ENCODE data around the gene TMEM256. TPM values are rescaled to one million over a fixed set of nuclear protein-coding genes. Genes with fewer than 3 reads are reported as not detected.

Gene TMEM256
- total RNA-seq, 1 experiment from 2014 or later, result 40.2 TPM

- H3K36me3 Mint-ChIP-seq (ENCODE audit: insufficient read depth, unreplicated experiment), result peaks cover 6% of the 10 kb centered on the region
- H3K27me3 ChIP-seq (replicated peaks; ENCODE audit: control insufficient read depth, insufficient read depth, low read length), result no peaks in the 10 kb centered on the region
- no TSS peak for BruUV-seq (replicated peaks)
- no peaks in the 10 kb centered on the region for H3K27me3 Mint-ChIP-seq (ENCODE audit: insufficient read depth, unreplicated experiment)
- POLR2A ChIA-PET, result interaction anchor here (0.5 kb wide), 1 partner anchor 9 kb away, joined by 5 read pairs; no protein-coding TSS in a partner anchor
- no peaks in the 10 kb centered on the region for H3K9me3 Mint-ChIP-seq (ENCODE audit: unreplicated experiment)
- intact Hi-C loops (cut with micrococcal nuclease; ENCODE audit: unreplicated experiment), result no loop called here
- CTCF ChIA-PET, result interaction anchor here (0.6 kb wide), 1 partner anchor 29 kb away, joined by 3 read pairs; no protein-coding TSS in a partner anchor
- H3K4me3 Mint-ChIP-seq (ENCODE audit: unreplicated experiment), result peak within 1 kb of the TSS; percentile 29
- no peaks in the 10 kb centered on the region for H3K36me3 ChIP-seq (ENCODE audit: control insufficient read depth, insufficient read depth, low read length)
- H3K4me1 Mint-ChIP-seq (ENCODE audit: low read depth, unreplicated experiment), result peaks cover 8% of the 10 kb centered on the region
- no peaks in the 10 kb centered on the region for H3K4me1 ChIP-seq
- H3K9me3 ChIP-seq, result no peaks in the 10 kb centered on the region
- no peak within 1 kb of the TSS for H3K4me3 ChIP-seq (ENCODE audit: low read depth, low read length)
- H3K27ac Mint-ChIP-seq (ENCODE audit: unreplicated experiment), result no peak within 1 kb of the TSS
- no peak for DNase-seq
- TF ChIP-seq, protein P1, sequence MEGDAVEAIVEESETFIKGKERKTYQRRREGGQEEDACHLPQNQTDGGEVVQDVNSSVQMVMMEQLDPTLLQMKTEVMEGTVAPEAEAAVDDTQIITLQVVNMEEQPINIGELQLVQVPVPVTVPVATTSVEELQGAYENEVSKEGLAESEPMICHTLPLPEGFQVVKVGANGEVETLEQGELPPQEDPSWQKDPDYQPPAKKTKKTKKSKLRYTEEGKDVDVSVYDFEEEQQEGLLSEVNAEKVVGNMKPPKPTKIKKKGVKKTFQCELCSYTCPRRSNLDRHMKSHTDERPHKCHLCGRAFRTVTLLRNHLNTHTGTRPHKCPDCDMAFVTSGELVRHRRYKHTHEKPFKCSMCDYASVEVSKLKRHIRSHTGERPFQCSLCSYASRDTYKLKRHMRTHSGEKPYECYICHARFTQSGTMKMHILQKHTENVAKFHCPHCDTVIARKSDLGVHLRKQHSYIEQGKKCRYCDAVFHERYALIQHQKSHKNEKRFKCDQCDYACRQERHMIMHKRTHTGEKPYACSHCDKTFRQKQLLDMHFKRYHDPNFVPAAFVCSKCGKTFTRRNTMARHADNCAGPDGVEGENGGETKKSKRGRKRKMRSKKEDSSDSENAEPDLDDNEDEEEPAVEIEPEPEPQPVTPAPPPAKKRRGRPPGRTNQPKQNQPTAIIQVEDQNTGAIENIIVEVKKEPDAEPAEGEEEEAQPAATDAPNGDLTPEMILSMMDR (IDR thresholded peaks at IDR 0.05; ENCODE audit: insufficient read depth in 1 of 2, low read depth in 1 of 2, low read length in 1 of 2, severe bottlenecking in 1 of 2, unreplicated experiment in 1 of 2), result no peak
These were observed 3.8 kb upstream of the TMEM256 start, which contains the start of gene NLGN2 for GRCh38 chr17:7407485-7408251. NLGN2 (plus strand) TSS chr17:7407845; CDS start chr17:7408256, 411 bp downstream.

DNA sequence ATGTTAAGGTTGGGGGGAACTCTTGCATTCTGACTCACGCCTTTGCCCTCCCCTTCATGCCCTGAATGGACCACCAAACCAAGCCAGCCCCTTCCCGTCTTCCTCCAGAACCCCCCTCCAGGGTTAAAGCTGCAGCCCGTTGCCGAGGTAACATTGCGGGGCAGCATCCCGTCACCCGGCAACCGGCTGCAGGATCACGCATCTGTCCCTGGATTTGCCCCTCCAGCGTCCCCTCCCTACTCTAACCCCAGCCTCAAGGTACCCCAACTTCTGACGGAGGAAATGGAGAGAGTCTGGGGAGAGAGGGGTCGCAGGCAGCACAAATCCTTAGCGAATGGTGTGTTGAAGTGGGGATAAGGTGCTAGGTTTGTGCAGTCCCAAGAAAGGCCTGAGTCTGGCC is 3.2 kb upstream of the TMEM256 start:
- no peak for DNase-seq
- peak overlapping the region; percentile 29 for H3K4me3 Mint-ChIP-seq (ENCODE audit: unreplicated experiment)
- no TSS peak for BruUV-seq (replicated peaks)
- POLR2A ChIA-PET, result interaction anchor here (0.5 kb wide), 1 partner anchor 8 kb away, joined by 5 read pairs; no protein-coding TSS in a partner anchor
- H3K9me3 Mint-ChIP-seq (ENCODE audit: unreplicated experiment), result no peaks in the 10 kb centered on the region
- no peak overlapping the region for H3K4me3 ChIP-seq (ENCODE audit: low read depth, low read length)
- H3K36me3 ChIP-seq (ENCODE audit: control insufficient read depth, insufficient read depth, low read length), result no peaks in the 10 kb centered on the region
- no peaks in the 10 kb centered on the region for H3K4me1 ChIP-seq
- CTCF ChIA-PET, result interaction anchor here (0.6 kb wide), 1 partner anchor 29 kb away, joined by 3 read pairs; no protein-coding TSS in a partner anchor
- H3K36me3 Mint-ChIP-seq (ENCODE audit: insufficient read depth, unreplicated experiment), result peaks cover 6% of the 10 kb centered on the region
- H3K9me3 ChIP-seq, result no peaks in the 10 kb centered on the region
- no peak overlapping the region for H3K27ac Mint-ChIP-seq (ENCODE audit: unreplicated experiment)
- peaks cover 8% of the 10 kb centered on the region for H3K4me1 Mint-ChIP-seq (ENCODE audit: low read depth, unreplicated experiment)
- TF ChIP-seq, protein P1 (IDR thresholded peaks at IDR 0.05; ENCODE audit: insufficient read depth in 1 of 2, low read depth in 1 of 2, low read length in 1 of 2, severe bottlenecking in 1 of 2, unreplicated experiment in 1 of 2), result no peak
- H3K27me3 ChIP-seq (replicated peaks; ENCODE audit: control insufficient read depth, insufficient read depth, low read length), result no peaks in the 10 kb centered on the region
- no peaks in the 10 kb centered on the region for H3K27me3 Mint-ChIP-seq (ENCODE audit: insufficient read depth, unreplicated experiment)
- intact Hi-C loops (cut with micrococcal nuclease; ENCODE audit: unreplicated experiment), result no loop called here

DNA sequence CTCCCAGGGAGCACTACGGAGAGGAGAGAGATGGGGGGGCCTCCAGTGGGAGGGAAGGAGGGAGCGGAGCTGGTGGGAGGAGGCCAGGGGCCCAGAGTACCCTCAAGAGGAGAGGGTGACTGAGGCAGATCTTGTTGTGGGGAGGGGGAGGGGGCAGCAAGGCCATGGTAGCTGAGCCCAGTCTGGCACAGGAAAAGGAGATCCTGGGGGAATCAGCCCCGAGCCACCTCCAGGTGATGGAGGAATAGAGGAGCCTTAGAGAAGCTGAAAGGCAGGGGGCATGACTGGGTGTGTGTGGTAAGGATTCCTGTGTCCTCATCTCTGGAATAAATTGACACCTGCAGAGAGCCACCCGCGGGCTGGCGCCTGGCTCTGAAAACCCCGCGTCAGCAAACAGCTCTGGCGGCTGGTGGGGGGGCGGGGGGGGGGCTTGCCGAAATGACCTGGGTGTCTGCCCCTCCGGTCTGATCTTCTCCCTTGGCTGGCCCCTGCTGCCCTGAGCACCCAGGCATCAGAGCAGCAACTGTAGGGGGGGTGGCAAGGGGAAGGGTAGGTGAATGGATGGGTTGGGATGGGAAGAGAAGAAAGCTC is 2.4 kb upstream of the TMEM256 start:
- intact Hi-C loops (cut with micrococcal nuclease; ENCODE audit: unreplicated experiment), result no loop called here
- H3K9me3 ChIP-seq, result no peaks in the 10 kb centered on the region
- POLR2A ChIA-PET, result no interaction called here
- peak overlapping the region; percentile 20 for H3K27ac Mint-ChIP-seq (ENCODE audit: unreplicated experiment)
- H3K27me3 Mint-ChIP-seq (ENCODE audit: insufficient read depth, unreplicated experiment), result no peaks in the 10 kb centered on the region
- TF ChIP-seq, protein P1 (IDR thresholded peaks at IDR 0.05; ENCODE audit: insufficient read depth in 1 of 2, low read depth in 1 of 2, low read length in 1 of 2, severe bottlenecking in 1 of 2, unreplicated experiment in 1 of 2), result no peak
- H3K27me3 ChIP-seq (replicated peaks; ENCODE audit: control insufficient read depth, insufficient read depth, low read length), result no peaks in the 10 kb centered on the region
- no peak overlapping the region for H3K4me3 Mint-ChIP-seq (ENCODE audit: unreplicated experiment)
- CTCF ChIA-PET, result interaction anchor here (0.6 kb wide), 1 partner anchor 53 kb away, joined by 3 read pairs; no protein-coding TSS in a partner anchor
- no peaks in the 10 kb centered on the region for H3K4me1 ChIP-seq
- no peaks in the 10 kb centered on the region for H3K36me3 ChIP-seq (ENCODE audit: control insufficient read depth, insufficient read depth, low read length)
- H3K4me3 ChIP-seq (ENCODE audit: low read depth, low read length), result no peak overlapping the region
- no peak for DNase-seq
- H3K4me1 Mint-ChIP-seq (ENCODE audit: low read depth, unreplicated experiment), result peaks cover 8% of the 10 kb centered on the region
- H3K9me3 Mint-ChIP-seq (ENCODE audit: unreplicated experiment), result no peaks in the 10 kb centered on the region
- no TSS peak for BruUV-seq (replicated peaks)
- peaks cover 6% of the 10 kb centered on the region for H3K36me3 Mint-ChIP-seq (ENCODE audit: insufficient read depth, unreplicated experiment)

Measured in Caco-2 (cell line).